Measurements from ENCODE around the gene SAYSD1. TPM values are rescaled to one million over a fixed set of nuclear protein-coding genes. Genes with fewer than 3 reads are reported as not detected.

The SAYSD1 gene
- total and polyA plus RNA-seq, 9 of the 15 experiments (the other 6 are each of a cell fraction or from before 2014, with no cell fraction given) = 3.5 to 19.1 (median 12.4) TPM

DNA sequence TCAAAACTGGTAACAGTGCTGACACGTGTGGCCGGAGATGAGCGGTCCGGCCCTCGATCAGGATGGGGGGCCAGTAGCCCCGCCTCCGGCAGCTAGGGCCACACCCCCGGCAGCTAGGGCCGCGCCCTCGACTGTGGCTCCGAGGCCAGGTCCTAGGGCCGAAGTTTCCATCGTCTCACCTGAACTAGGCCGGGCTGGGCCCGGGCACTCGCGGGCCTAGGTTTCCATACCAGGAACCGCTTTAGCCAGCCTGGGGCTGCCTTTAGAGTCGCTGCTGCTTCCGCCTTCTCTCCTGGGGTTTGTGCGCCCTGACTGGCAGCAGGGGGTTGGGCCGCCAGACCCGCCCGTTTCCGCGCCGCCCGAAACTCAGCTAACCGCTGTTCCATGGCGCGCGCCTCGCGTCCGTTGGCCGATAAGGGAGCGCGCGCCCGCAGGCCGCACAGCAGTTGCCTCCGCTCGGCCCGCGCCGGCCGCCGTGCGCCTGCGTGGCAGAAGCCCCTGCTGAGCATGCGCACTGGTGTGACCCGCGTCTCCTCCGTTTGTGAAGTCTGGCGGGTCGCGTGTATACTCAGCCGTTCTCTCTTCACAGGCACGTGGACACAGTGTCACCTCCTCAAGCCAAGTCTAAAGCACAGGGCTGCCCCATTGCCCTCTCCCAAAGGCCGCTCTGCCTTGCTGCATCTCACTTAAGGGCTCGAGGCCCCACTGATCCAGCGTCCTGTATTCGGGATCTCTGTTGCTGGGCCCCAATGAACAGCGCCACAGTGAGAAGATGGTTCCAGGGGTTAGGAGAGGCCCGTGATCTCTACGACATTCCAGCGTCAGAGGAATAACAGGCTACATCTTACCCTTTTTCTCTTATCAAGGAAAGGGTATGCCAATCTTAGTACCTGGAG lies at the start of gene SAYSD1 (continued):
- TF ChIP-seq, protein P1, sequence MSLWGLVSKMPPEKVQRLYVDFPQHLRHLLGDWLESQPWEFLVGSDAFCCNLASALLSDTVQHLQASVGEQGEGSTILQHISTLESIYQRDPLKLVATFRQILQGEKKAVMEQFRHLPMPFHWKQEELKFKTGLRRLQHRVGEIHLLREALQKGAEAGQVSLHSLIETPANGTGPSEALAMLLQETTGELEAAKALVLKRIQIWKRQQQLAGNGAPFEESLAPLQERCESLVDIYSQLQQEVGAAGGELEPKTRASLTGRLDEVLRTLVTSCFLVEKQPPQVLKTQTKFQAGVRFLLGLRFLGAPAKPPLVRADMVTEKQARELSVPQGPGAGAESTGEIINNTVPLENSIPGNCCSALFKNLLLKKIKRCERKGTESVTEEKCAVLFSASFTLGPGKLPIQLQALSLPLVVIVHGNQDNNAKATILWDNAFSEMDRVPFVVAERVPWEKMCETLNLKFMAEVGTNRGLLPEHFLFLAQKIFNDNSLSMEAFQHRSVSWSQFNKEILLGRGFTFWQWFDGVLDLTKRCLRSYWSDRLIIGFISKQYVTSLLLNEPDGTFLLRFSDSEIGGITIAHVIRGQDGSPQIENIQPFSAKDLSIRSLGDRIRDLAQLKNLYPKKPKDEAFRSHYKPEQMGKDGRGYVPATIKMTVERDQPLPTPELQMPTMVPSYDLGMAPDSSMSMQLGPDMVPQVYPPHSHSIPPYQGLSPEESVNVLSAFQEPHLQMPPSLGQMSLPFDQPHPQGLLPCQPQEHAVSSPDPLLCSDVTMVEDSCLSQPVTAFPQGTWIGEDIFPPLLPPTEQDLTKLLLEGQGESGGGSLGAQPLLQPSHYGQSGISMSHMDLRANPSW (CRISPR knock-in tag; IDR thresholded peaks at IDR 0.05) = no peak
- TF ChIP-seq ZNF217 (CRISPR knock-in tag; IDR thresholded peaks at IDR 0.05) = no peak
- TF ChIP-seq SRSF1 (IDR thresholded peaks at IDR 0.05; ENCODE audit: low read depth, low read length) = no peak
- peak; percentile 77 for TF ChIP-seq PCBP1 (IDR thresholded peaks at IDR 0.05; ENCODE audit: low read depth, low read length, poor library complexity, severe bottlenecking)
- no peak for TF ChIP-seq HNRNPH1 (optimal IDR thresholded peaks at IDR 0.05; ENCODE audit: low read depth, low read length)
- no peak for TF ChIP-seq ZNF518B (CRISPR knock-in tag; IDR thresholded peaks at IDR 0.05)
- TF ChIP-seq SNAPC5 (CRISPR knock-in tag; IDR thresholded peaks at IDR 0.05) = no peak
- TF ChIP-seq, protein P2, sequence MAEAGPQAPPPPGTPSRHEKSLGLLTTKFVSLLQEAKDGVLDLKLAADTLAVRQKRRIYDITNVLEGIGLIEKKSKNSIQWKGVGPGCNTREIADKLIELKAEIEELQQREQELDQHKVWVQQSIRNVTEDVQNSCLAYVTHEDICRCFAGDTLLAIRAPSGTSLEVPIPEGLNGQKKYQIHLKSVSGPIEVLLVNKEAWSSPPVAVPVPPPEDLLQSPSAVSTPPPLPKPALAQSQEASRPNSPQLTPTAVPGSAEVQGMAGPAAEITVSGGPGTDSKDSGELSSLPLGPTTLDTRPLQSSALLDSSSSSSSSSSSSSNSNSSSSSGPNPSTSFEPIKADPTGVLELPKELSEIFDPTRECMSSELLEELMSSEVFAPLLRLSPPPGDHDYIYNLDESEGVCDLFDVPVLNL (CRISPR knock-in tag; IDR thresholded peaks at IDR 0.05; ENCODE audit: low read depth) = no peak
- TF ChIP-seq PTBP1 (IDR thresholded peaks at IDR 0.05; ENCODE audit: low read depth, low read length) = no peak
- TF ChIP-seq ZC3H4 (CRISPR knock-in tag; IDR thresholded peaks at IDR 0.05; ENCODE audit: borderline replicate concordance) = no peak
- TF ChIP-seq NR2F6 (CRISPR knock-in tag; IDR thresholded peaks at IDR 0.05) = no peak
- TF ChIP-seq, protein P3, sequence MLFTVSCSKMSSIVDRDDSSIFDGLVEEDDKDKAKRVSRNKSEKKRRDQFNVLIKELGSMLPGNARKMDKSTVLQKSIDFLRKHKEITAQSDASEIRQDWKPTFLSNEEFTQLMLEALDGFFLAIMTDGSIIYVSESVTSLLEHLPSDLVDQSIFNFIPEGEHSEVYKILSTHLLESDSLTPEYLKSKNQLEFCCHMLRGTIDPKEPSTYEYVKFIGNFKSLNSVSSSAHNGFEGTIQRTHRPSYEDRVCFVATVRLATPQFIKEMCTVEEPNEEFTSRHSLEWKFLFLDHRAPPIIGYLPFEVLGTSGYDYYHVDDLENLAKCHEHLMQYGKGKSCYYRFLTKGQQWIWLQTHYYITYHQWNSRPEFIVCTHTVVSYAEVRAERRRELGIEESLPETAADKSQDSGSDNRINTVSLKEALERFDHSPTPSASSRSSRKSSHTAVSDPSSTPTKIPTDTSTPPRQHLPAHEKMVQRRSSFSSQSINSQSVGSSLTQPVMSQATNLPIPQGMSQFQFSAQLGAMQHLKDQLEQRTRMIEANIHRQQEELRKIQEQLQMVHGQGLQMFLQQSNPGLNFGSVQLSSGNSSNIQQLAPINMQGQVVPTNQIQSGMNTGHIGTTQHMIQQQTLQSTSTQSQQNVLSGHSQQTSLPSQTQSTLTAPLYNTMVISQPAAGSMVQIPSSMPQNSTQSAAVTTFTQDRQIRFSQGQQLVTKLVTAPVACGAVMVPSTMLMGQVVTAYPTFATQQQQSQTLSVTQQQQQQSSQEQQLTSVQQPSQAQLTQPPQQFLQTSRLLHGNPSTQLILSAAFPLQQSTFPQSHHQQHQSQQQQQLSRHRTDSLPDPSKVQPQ (CRISPR knock-in tag; IDR thresholded peaks at IDR 0.05; ENCODE audit: borderline replicate concordance) = no peak
- peak; percentile 82 for TF ChIP-seq CCNT2 (IDR thresholded peaks at IDR 0.05; ENCODE audit: borderline replicate concordance, extremely low read depth, insufficient read length, low read depth, low read length)
- TF ChIP-seq LARP7 (IDR thresholded peaks at IDR 0.05) = 0 out of 2 replicates have a peak, but pooled peaks have one; percentile 61
